Uterus (tissue), 4 donors: ENCODE results near the gene VSNL1. TPM values are rescaled to one million over a fixed set of nuclear protein-coding genes. Genes with fewer than 3 reads are reported as not detected.

Experiments used
- DNase-seq, 2 donors: peaks; one replicate each; pipeline ENCODE4 v3.0.0-alpha.2; 2019 to 2020
- H3K27ac ChIP-seq, 2 donors: fragments of 200-600 bp; sonication (generic); 1 replicate in 1 of 2; 2 replicates in 1 of 2; pipeline ENCODE4 v1.5.1; 2016 to 2018
- H3K27me3 ChIP-seq, 2 donors: fragments of 200-600 bp; sonication (generic); one replicate each; pipeline ENCODE4 v1.5.1; 2018 to 2019; ENCODE audit warnings: control low read depth in 1 of 2
- H3K36me3 ChIP-seq, 2 donors: fragments of 200-600 bp; sonication (generic); one replicate each; pipeline ENCODE4 v1.5.1; 2019; ENCODE audit warnings: control low read depth in 1 of 2
- H3K4me1 ChIP-seq, 2 donors: fragments of 200-600 bp; sonication (generic); one replicate each; pipeline ENCODE4 v1.5.1; 2018 to 2019; ENCODE audit warnings: control low read depth in 1 of 2
- H3K4me3 ChIP-seq, 2 donors: fragments of 200-600 bp; sonication (generic); 1 replicate in 1 of 2; 2 replicates in 1 of 2; pipeline ENCODE4 v1.5.1; 2018 to 2019; ENCODE audit warnings: mild to moderate bottlenecking in 1 of 2
- H3K9me3 ChIP-seq, 2 donors: fragments of 200-600 bp; sonication (generic); one replicate each; pipeline ENCODE4 v1.5.1; 2019; ENCODE audit warnings: control low read depth in 1 of 2
- CTCF ChIP-seq, 4 experiments: fragments of 200-600 bp in 2 of 4; fragments of 450-650 bp in 2 of 4; sonication (generic) in 2 of 4; IDR thresholded peaks; one replicate each; pipeline ENCODE4 v1.5.1; 2016 to 2019; ENCODE audit warnings: antibody characterized with exemption in 4 of 4, mild to moderate bottlenecking in 2 of 4, moderate library complexity in 1 of 4
- POLR2A ChIP-seq, 2 donors: fragments of 450-650 bp; IDR thresholded peaks; one replicate each; pipeline ENCODE4 v1.6.1; 2016; ENCODE audit warnings: antibody characterized with exemption in 2 of 2, mild to moderate bottlenecking in 1 of 2, moderate library complexity in 1 of 2
- intact Hi-C: fragments of 100-400 bp; cut with DNase I; formaldehyde crosslinking; loops from one replicate; pipeline ENCODE4 v1.15.1; 2023; ENCODE audit warnings: low total_unique reads
- total RNA-seq, 4 donors: library from RNA; depleted of rRNA in 3 of 4; stranded (reverse); fragments of >200 nt in 3 of 4; gene quantifications; one replicate each; pipeline versions ENCODE4 v1.1.0 to v1.2.4, GENCODE V29; 2014 to 2023
- donor health status: DM: yes; HTN: yes; CAD: no.

VSNL1 gene
- total RNA-seq, 4 donors from 2014 or later: 0.29 to 1.8 (median 0.61) TPM; not detected in 1

- no peak for TF ChIP-seq CTCF (IDR thresholded peaks at IDR 0.05)
- no peak for TF ChIP-seq POLR2A (IDR thresholded peaks at IDR 0.05)
- Histone ChIP-seq H3K27ac (no peak overlapping the region), H3K27me3 (no peaks in the 10 kb centered on the region), H3K36me3 (no peaks in the 10 kb centered on the region), H3K4me3 (no peak overlapping the region), H3K4me1 (no peaks in the 10 kb centered on the region), H3K9me3 (no peaks in the 10 kb centered on the region)
- intact Hi-C loops: no loop called here
- DNase-seq: no peak
Measured at GRCh38 chr2:17616405-17616804, 75.9 kb downstream of the VSNL1 start.

- no peaks in the 10 kb centered on the region for H3K9me3 ChIP-seq
- H3K4me1 ChIP-seq: no peaks in the 10 kb centered on the region
- DNase-seq: no peak
- TF ChIP-seq POLR2A (IDR thresholded peaks at IDR 0.05) (no peak), CTCF (IDR thresholded peaks at IDR 0.05) (no peak)
- H3K4me3 ChIP-seq: no peak overlapping the region
- no peak overlapping the region for H3K27ac ChIP-seq
- H3K27me3 ChIP-seq: no peaks in the 10 kb centered on the region
- intact Hi-C loops: no loop called here
- no peaks in the 10 kb centered on the region for H3K36me3 ChIP-seq
Measured at GRCh38 chr2:17617516-17617915, 77.0 kb downstream of the VSNL1 start.

DNA sequence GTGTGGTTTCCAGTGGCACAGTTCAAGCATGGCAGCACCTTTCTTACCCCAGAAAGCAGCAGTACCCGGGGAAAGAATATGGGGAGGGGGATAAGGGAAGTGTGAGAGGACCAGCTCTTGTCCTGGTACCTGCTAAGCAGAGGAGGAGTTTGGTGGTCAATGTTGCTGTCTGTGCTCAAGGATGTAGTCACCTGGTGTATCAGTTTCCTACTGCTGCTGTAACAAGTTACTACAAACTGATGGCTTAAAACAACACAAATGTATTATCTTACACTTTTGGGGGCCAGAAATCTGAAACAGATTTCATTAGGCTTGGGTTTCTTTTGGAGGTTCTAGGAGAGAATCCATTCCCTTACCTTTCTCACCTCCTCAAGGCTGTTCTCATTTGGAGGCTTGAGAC, 77.5 kb downstream of the VSNL1 start:
- H3K27me3 ChIP-seq: no peaks in the 10 kb centered on the region
- no peaks in the 10 kb centered on the region for H3K4me1 ChIP-seq
- DNase-seq: no peak
- no peak overlapping the region for H3K4me3 ChIP-seq
- H3K36me3 ChIP-seq: no peaks in the 10 kb centered on the region
- no peaks in the 10 kb centered on the region for H3K9me3 ChIP-seq
- intact Hi-C loops: no loop called here
- TF ChIP-seq POLR2A (IDR thresholded peaks at IDR 0.05): no peak
- no peak for TF ChIP-seq CTCF (IDR thresholded peaks at IDR 0.05)
- H3K27ac ChIP-seq: no peak overlapping the region

DNA sequence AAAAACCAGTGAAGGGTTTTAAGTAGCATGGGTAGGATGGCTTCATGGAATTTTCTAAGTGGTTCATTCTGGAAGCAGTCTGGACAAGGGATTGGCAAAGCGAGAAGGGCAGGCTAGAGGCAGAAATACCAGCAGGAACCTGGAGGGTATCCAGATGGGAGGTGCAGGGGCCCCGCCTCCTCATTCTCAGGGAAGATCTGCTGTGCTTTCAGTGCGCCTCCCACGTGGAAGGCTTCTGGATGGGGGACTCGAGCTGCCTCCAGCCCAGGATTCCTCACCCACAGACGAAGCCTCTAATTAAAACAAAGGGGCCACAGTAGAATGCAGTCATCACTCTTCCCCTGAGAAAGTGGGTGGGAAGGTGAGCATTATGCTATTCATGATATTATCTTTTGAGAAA, 79.8 kb downstream of the VSNL1 start:
- no peak overlapping the region for H3K4me3 ChIP-seq
- no peaks in the 10 kb centered on the region for H3K4me1 ChIP-seq
- TF ChIP-seq CTCF (IDR thresholded peaks at IDR 0.05): no peak
- TF ChIP-seq POLR2A (IDR thresholded peaks at IDR 0.05): no peak
- intact Hi-C loops: no loop called here
- H3K27me3 ChIP-seq: no peaks in the 10 kb centered on the region
- H3K27ac ChIP-seq: no peak overlapping the region
- H3K9me3 ChIP-seq: no peaks in the 10 kb centered on the region
- no peak for DNase-seq
- no peaks in the 10 kb centered on the region for H3K36me3 ChIP-seq

DNA sequence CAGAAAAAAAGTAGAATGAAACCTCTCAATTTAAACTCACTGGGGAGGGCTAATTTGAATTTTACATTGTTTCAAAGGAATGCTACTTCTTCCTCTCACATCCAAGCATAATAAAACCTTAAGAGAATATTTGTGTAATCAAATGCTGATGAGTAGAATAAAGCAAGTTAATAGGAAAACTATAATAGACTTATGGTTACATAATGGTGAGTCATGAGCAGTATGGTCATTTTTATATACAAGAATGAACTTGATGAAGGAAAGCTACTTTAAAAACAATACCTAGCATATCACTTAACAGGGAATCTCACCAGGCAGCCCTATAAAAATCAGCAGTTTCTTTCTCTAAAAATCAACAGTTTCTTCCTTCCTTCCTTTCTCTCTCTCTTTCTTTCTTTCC, 80.3 kb downstream of the VSNL1 start:
- H3K9me3 ChIP-seq: no peaks in the 10 kb centered on the region
- intact Hi-C loops: no loop called here
- TF ChIP-seq CTCF (IDR thresholded peaks at IDR 0.05): no peak
- no peak for TF ChIP-seq POLR2A (IDR thresholded peaks at IDR 0.05)
- no peak overlapping the region for H3K27ac ChIP-seq
- DNase-seq: no peak
- H3K4me3 ChIP-seq: no peak overlapping the region
- no peaks in the 10 kb centered on the region for H3K27me3 ChIP-seq
- no peaks in the 10 kb centered on the region for H3K4me1 ChIP-seq
- no peaks in the 10 kb centered on the region for H3K36me3 ChIP-seq
